ENCODE measurements around the gene GAL3ST3. TPM values are rescaled to one million over a fixed set of nuclear protein-coding genes. Genes with fewer than 3 reads are reported as not detected.
A peak's percentile ranks its signal among the peaks of the same experiment; 100 is the strongest.

The GAL3ST3 gene
- total and polyA plus RNA-seq, 4 experiments from 2014 or later = not detected

DNA sequence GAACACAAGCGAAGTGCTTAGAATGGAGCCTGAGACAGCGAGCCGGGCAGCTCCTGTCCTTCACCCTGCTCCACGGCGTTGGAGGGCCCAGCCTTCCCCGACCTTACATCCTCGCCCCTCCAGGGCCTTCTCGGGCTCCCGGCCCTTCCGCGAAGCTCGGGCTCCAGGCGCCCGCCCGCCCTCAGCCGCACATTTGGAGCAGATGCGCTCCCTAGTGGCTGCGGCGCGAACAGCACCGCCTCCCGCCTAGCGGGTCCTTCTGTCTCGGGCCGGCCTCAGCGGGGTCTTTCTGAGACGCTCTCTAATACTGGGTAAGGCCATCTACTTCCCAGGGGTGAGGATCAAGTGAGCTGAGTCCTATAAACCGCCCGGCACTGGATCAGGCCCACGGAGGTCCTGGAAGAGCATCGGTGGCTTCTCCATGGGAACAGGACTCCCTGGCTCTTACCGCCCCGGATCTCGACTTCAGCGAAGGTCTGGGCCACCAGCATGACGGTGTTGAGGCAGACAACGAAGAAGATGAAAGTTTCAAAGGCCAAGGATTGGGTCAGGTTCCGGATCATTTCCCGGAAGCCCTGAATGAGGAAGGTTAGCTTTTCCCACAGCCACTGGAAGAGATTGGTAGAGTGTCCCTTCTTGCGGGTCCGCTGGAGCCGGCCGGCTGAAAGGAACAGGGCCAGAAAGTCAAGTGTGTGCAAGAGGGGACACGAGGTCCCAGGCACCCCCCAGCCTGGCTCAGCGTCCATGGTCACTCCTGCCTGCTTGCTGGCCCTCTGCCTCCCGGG is 26.4 kb downstream of the GAL3ST3 start:
- H3K4me1 ChIP-seq (ENCODE audit: insufficient read depth, low read length) = peaks cover 6% of the 10 kb centered on the region
- Mint-ChIP-seq H3K4me1 (peaks cover 0 to 9% (median 6%) of the 10 kb centered on the region in 4 donors), H3K4me3 (peak overlapping the region in 4 of 8 donors; percentile 33 to 72 (median 56)), H3K27ac (peak overlapping the region in 1 of 7 donors; percentile 48), H3K9me3 (no peaks in the 10 kb centered on the region), H3K27me3 (peaks cover 4 to 6% of the 10 kb centered on the region in 2 donors), H3K36me3 (no peaks in the 10 kb centered on the region)
- intact Hi-C loops (cut with micrococcal nuclease) = loop anchor here (1.0 kb wide), 2 partner anchors 33 to 204 kb away; no protein-coding TSS in a partner anchor
- H3K27me3 ChIP-seq (ENCODE audit: insufficient read depth, low read length) = no peaks in the 10 kb centered on the region
- H3K36me3 ChIP-seq (ENCODE audit: insufficient read depth, low read length) = no peaks in the 10 kb centered on the region
- ChIA-PET POLR2A (ENCODE audit: partially characterized antibody) (interaction anchor here (0.6 to 1.8 kb wide), 5 partner anchors 20 to 310 kb away, joined by 3 to 7 read pairs (median 3); partner anchors contain the start of genes BANF1, EIF1AD, FIBP and KAT5), CTCF (ENCODE audit: partially characterized antibody) (interaction anchor here (0.6 to 2.3 kb wide), 35 partner anchors 8 to 331 kb away, joined by 3 to 19 read pairs (median 4); partner anchors contain the start of genes BANF1, CCDC85B, CST6 and EIF1AD)
- no peak overlapping the region for H3K27ac ChIP-seq (ENCODE audit: low read depth, low read length)
- no peak overlapping the region for H3K4me3 ChIP-seq (ENCODE audit: low read length in 2 of 2)
- peak; percentile 59 to 76 (median 63) for DNase-seq
- no peaks in the 10 kb centered on the region for H3K9me3 ChIP-seq (ENCODE audit: control insufficient read depth in 1 of 2, low read length in 2 of 2)

DNA sequence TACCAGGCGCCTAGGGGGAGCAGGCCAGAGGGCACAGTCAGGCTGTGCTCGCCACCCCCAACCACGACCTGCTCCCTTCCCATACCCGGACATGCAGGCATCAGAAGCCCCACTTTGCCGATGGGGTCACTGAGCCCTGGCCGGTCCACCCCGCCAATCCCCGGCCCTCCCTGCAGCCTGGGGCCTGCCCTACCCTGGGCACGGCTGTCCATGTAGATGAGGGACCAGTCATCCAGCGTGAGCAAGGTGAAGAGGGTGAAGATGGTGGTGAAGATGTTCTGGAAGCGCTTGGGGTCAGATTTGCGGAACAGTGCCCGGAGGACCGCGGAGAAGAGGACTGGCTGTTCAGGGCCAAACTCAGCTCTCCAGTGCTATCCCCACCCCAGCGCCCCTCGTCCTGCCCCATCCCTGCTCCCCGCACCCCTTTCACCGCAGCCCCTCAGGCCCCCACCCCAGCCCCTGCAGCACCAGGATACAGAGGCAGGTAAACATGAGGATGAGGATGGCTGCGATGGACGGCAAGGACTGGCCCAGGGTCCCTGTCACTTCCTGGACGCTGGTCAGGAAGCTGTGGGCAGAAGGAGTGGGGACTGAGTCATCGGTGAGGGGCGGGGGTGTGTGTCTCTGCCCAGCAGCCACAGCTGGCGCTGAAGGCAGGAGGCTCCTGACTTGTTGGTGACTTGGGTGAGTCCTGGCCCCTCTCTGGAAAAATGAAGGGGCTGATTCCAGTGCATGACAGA is 28.2 kb downstream of the GAL3ST3 start:
- H3K27ac Mint-ChIP-seq = peak overlapping the region in 1 of 7 donors; percentile 86
- Histone ChIP-seq H3K9me3 (ENCODE audit: control insufficient read depth in 1 of 2, low read length in 2 of 2) (no peaks in the 10 kb centered on the region), H3K27me3 (ENCODE audit: insufficient read depth, low read length) (no peaks in the 10 kb centered on the region), H3K27ac (ENCODE audit: low read depth, low read length) (no peak overlapping the region), H3K36me3 (ENCODE audit: insufficient read depth, low read length) (no peaks in the 10 kb centered on the region), H3K4me3 (ENCODE audit: low read length in 2 of 2) (no peak overlapping the region), H3K4me1 (ENCODE audit: insufficient read depth, low read length) (peaks cover 6% of the 10 kb centered on the region)
- H3K9me3 Mint-ChIP-seq = no peaks in the 10 kb centered on the region
- H3K4me1 Mint-ChIP-seq = peaks cover 0 to 9% (median 6%) of the 10 kb centered on the region in 4 donors
- intact Hi-C loops (cut with micrococcal nuclease) = no loop called here
- CTCF ChIA-PET (ENCODE audit: partially characterized antibody) = interaction anchor here (1.7 kb wide), 1 partner anchor 10 kb away, joined by 4 read pairs; no protein-coding TSS in a partner anchor
- DNase-seq = no peak
- POLR2A ChIA-PET (ENCODE audit: partially characterized antibody) = no interaction called here
- H3K27me3 Mint-ChIP-seq = peaks cover 4 to 6% of the 10 kb centered on the region in 2 donors
- peak overlapping the region in 1 of 8 donors; percentile 50 for H3K4me3 Mint-ChIP-seq
- H3K36me3 Mint-ChIP-seq = no peaks in the 10 kb centered on the region

GRCh38 chr11:66020212-66020611 is 28.7 kb downstream of the GAL3ST3 start:
- Histone ChIP-seq H3K4me1 (ENCODE audit: insufficient read depth, low read length) (peaks cover 6% of the 10 kb centered on the region), H3K9me3 (ENCODE audit: control insufficient read depth in 1 of 2, low read length in 2 of 2) (no peaks in the 10 kb centered on the region), H3K4me3 (ENCODE audit: low read length in 2 of 2) (no peak overlapping the region), H3K27me3 (ENCODE audit: insufficient read depth, low read length) (no peaks in the 10 kb centered on the region), H3K27ac (ENCODE audit: low read depth, low read length) (no peak overlapping the region), H3K36me3 (ENCODE audit: insufficient read depth, low read length) (no peaks in the 10 kb centered on the region)
- POLR2A ChIA-PET (ENCODE audit: partially characterized antibody) = no interaction called here
- Mint-ChIP-seq H3K4me3 (no peak overlapping the region), H3K9me3 (no peaks in the 10 kb centered on the region), H3K27ac (no peak overlapping the region), H3K36me3 (no peaks in the 10 kb centered on the region), H3K4me1 (peaks cover 0 to 9% (median 6%) of the 10 kb centered on the region in 4 donors), H3K27me3 (peaks cover 4 to 6% of the 10 kb centered on the region in 2 donors)
- DNase-seq = no peak
- CTCF ChIA-PET (ENCODE audit: partially characterized antibody) = interaction anchor here (1.7 kb wide), 1 partner anchor 24 kb away, joined by 4 read pairs; no protein-coding TSS in a partner anchor
- intact Hi-C loops (cut with micrococcal nuclease) = no loop called here

GRCh38 chr11:66017321-66017720 is 31.6 kb downstream of the GAL3ST3 start:
- CTCF ChIA-PET (ENCODE audit: partially characterized antibody) = no interaction called here
- POLR2A ChIA-PET (ENCODE audit: partially characterized antibody) = no interaction called here
- no peaks in the 10 kb centered on the region for H3K9me3 Mint-ChIP-seq

DNA sequence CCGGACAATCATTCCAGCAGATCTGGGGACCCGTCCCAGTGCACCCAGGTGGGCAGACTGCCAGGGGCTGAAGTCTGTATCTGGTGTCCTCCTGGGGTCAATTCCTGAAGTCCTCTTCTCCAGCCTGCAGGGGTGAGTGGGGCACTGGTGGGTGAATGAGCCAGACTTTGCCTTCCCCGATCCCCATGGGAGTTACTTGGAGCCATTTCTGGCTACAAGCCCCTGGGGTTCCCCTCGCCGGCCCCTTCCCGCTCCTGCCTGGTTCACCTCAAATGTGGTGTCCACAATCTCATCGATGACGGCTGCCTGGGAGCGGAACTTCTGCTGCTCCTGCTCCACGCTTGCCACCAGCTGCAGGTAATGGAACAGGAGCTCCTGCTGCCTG is 32.2 kb downstream of the GAL3ST3 start:
- peaks cover 0 to 4% (median under 1%) of the 10 kb centered on the region in 4 donors for H3K4me1 Mint-ChIP-seq
- Histone ChIP-seq H3K9me3 (ENCODE audit: control insufficient read depth in 1 of 2, low read length in 2 of 2) (no peaks in the 10 kb centered on the region), H3K4me1 (ENCODE audit: insufficient read depth, low read length) (no peaks in the 10 kb centered on the region), H3K36me3 (ENCODE audit: insufficient read depth, low read length) (no peaks in the 10 kb centered on the region), H3K4me3 (ENCODE audit: low read length in 2 of 2) (no peak overlapping the region), H3K27me3 (ENCODE audit: insufficient read depth, low read length) (peaks cover 8% of the 10 kb centered on the region), H3K27ac (ENCODE audit: low read depth, low read length) (no peak overlapping the region)
- H3K27me3 Mint-ChIP-seq = peaks cover 4 to 10% of the 10 kb centered on the region in 2 donors
- intact Hi-C loops (cut with micrococcal nuclease) = no loop called here
- no peaks in the 10 kb centered on the region for H3K36me3 Mint-ChIP-seq
- CTCF ChIA-PET (ENCODE audit: partially characterized antibody) = no interaction called here
- no peak for DNase-seq
- POLR2A ChIA-PET (ENCODE audit: partially characterized antibody) = no interaction called here
- no peak overlapping the region for H3K27ac Mint-ChIP-seq
- H3K9me3 Mint-ChIP-seq = no peaks in the 10 kb centered on the region
- no peak overlapping the region for H3K4me3 Mint-ChIP-seq

More at GRCh38 chr11:66017321-66017720, 31.6 kb downstream of the GAL3ST3 start:
- no peak for DNase-seq
- intact Hi-C loops (cut with micrococcal nuclease) = no loop called here
- peaks cover 2% of the 10 kb centered on the region for H3K4me1 ChIP-seq (ENCODE audit: insufficient read depth, low read length)
- Mint-ChIP-seq H3K36me3 (no peaks in the 10 kb centered on the region), H3K27me3 (peaks cover 4 to 10% of the 10 kb centered on the region in 2 donors), H3K4me1 (peaks cover under 1 to 4% (median 1%) of the 10 kb centered on the region in 4 donors), H3K4me3 (no peak overlapping the region), H3K27ac (no peak overlapping the region)
- no peak overlapping the region for H3K27ac ChIP-seq (ENCODE audit: low read depth, low read length)
- no peaks in the 10 kb centered on the region for H3K36me3 ChIP-seq (ENCODE audit: insufficient read depth, low read length)
- H3K4me3 ChIP-seq (ENCODE audit: low read length in 2 of 2) = no peak overlapping the region
- H3K9me3 ChIP-seq (ENCODE audit: control insufficient read depth in 1 of 2, low read length in 2 of 2) = no peaks in the 10 kb centered on the region
- peaks cover 8% of the 10 kb centered on the region for H3K27me3 ChIP-seq (ENCODE audit: insufficient read depth, low read length)

- Mint-ChIP-seq H3K27me3 (peaks cover 4 to 10% of the 10 kb centered on the region in 2 donors), H3K27ac (no peak overlapping the region), H3K9me3 (no peaks in the 10 kb centered on the region), H3K36me3 (no peaks in the 10 kb centered on the region), H3K4me3 (no peak overlapping the region), H3K4me1 (peaks cover 0 to 4% (median under 1%) of the 10 kb centered on the region in 4 donors)
- no peaks in the 10 kb centered on the region for H3K4me1 ChIP-seq (ENCODE audit: insufficient read depth, low read length)
- no peak overlapping the region for H3K4me3 ChIP-seq (ENCODE audit: low read length in 2 of 2)
- H3K27me3 ChIP-seq (ENCODE audit: insufficient read depth, low read length) = peaks cover 13% of the 10 kb centered on the region
- ChIA-PET POLR2A (ENCODE audit: partially characterized antibody) (no interaction called here), CTCF (ENCODE audit: partially characterized antibody) (no interaction called here)
- no peaks in the 10 kb centered on the region for H3K9me3 ChIP-seq (ENCODE audit: control insufficient read depth in 1 of 2, low read length in 2 of 2)
- intact Hi-C loops (cut with micrococcal nuclease) = no loop called here
- H3K27ac ChIP-seq (ENCODE audit: low read depth, low read length) = no peak overlapping the region
- no peak for DNase-seq
- H3K36me3 ChIP-seq (ENCODE audit: insufficient read depth, low read length) = no peaks in the 10 kb centered on the region
Observed at GRCh38 chr11:66015936-66016792, 32.8 kb downstream of the GAL3ST3 start.
